Common myeloid progenitor, CD34-positive (primary cell): ENCODE results near the gene PIF1.
"Not testable (repeated sequence)": the region's sequence is repeated elsewhere in the genome, so short reads cannot be mapped to it uniquely, and the experiment has no call there.

Source experiments
- CTCF ChIA-PET: fragments of 350-600 bp; sonication (Branson Sonifier 250); formaldehyde crosslinking; loops from one replicate; lab custom pipeline; 2021; ENCODE audit warnings: antibody characterized with exemption; lab: Charles Lee
- POLR2A ChIA-PET: fragments of 350-600 bp; sonication (Branson Sonifier 250); formaldehyde crosslinking; loops from one replicate; lab custom pipeline; 2021; ENCODE audit warnings: antibody characterized with exemption; lab: Charles Lee
- DNase-seq, 3 donors: peaks; one replicate each; pipeline versions ENCODE4 v3.0.0 to v3.0.0-alpha.2; 2013
- H3K27ac ChIP-seq, 2 experiments: 1 replicate in 1 of 2; 2 replicates in 1 of 2; pipeline ENCODE4 v1.7.0; 2013; ENCODE audit warnings: inconsistent platforms in 2 of 2, low read length in 2 of 2, mild to moderate bottlenecking in 2 of 2, low read depth in 1 of 2, moderate library complexity in 1 of 2; ENCODE audit not compliant: severe bottlenecking in 2 of 2, insufficient read depth in 1 of 2, poor library complexity in 1 of 2
- H3K27me3 ChIP-seq, 5 experiments: replicated peaks in 2 of 5; 1 replicate in 3 of 5; 2 replicates in 2 of 5; pipeline versions ENCODE4 v1.6.1 to v1.7.0; 2013; ENCODE audit warnings: low read length in 4 of 5, mild to moderate bottlenecking in 2 of 5, moderate library complexity in 2 of 5, inconsistent platforms in 1 of 5; ENCODE audit not compliant: insufficient read depth in 5 of 5, control insufficient read depth in 4 of 5
- H3K36me3 ChIP-seq, 4 experiments: 1 replicate in 2 of 4; 2 replicates in 2 of 4; pipeline versions ENCODE4 v1.6.1 to v1.7.0; 2013; ENCODE audit warnings: low read length in 3 of 4, control low read depth in 1 of 4, mild to moderate bottlenecking in 1 of 4; ENCODE audit not compliant: control insufficient read depth in 4 of 4, insufficient read depth in 4 of 4
- H3K4me1 ChIP-seq, 4 experiments: 1 replicate in 3 of 4; 2 replicates in 1 of 4; pipeline versions ENCODE4 v1.6.1 to v1.7.1; 2013; ENCODE audit warnings: low read length in 3 of 4, mild to moderate bottlenecking in 3 of 4, control low read depth in 1 of 4, inconsistent platforms in 1 of 4, moderate library complexity in 1 of 4; ENCODE audit not compliant: control insufficient read depth in 4 of 4, insufficient read depth in 4 of 4; ENCODE audit errors: control extremely low read depth in 1 of 4
- H3K4me3 ChIP-seq, 7 experiments: 1 replicate in 4 of 7; 2 replicates in 3 of 7; pipeline versions ENCODE4 v1.5.1 to v1.7.0; 2013; ENCODE audit warnings: mild to moderate bottlenecking in 7 of 7, low read length in 6 of 7, moderate library complexity in 6 of 7, inconsistent platforms in 2 of 7, low read depth in 2 of 7, control low read depth in 1 of 7; ENCODE audit not compliant: insufficient read depth in 4 of 7, control insufficient read depth in 1 of 7; ENCODE audit errors: extremely low read depth in 1 of 7
- H3K9me3 ChIP-seq, 5 experiments: 1 replicate in 4 of 5; 2 replicates in 1 of 5; pipeline versions ENCODE4 v1.6.1 to v1.7.1; 2013; ENCODE audit warnings: low read length in 4 of 5, mild to moderate bottlenecking in 2 of 5, inconsistent platforms in 1 of 5, low read depth in 1 of 5, moderate library complexity in 1 of 5; ENCODE audit not compliant: control insufficient read depth in 4 of 5, insufficient read depth in 2 of 5; ENCODE audit errors: control extremely low read depth in 1 of 5
- WGBS: methylation state at CpG from one replicate; pipeline ENCODE4 v1.1.5; 2013; ENCODE audit not compliant: insufficient coverage; 5-methylcytosine and 5-hydroxymethylcytosine counted together

PIF1 gene

GRCh38 chr15:64806509-64806908 is 18.9 kb downstream of the PIF1 start:
- Histone ChIP-seq H3K4me1 (peaks cover 0 to 2% (median 0%) of the 10 kb centered on the region in 4 experiments), H3K27ac (no peak overlapping the region), H3K27me3 (peaks cover 0 to 3% (median 0%) of the 10 kb centered on the region in 5 experiments), H3K4me3 (no peak overlapping the region), H3K36me3 (no peaks in the 10 kb centered on the region), H3K9me3 (no peaks in the 10 kb centered on the region)
- DNase-seq: no peak
- ChIA-PET POLR2A (no interaction called here), CTCF (interaction anchor here (0.9 to 2.3 kb wide), 4 partner anchors 13 to 127 kb away, joined by 3 to 10 read pairs (median 4); no protein-coding TSS in a partner anchor)
- WGBS: 86% methylated on average over 6 of the region's 6 CpGs

DNA sequence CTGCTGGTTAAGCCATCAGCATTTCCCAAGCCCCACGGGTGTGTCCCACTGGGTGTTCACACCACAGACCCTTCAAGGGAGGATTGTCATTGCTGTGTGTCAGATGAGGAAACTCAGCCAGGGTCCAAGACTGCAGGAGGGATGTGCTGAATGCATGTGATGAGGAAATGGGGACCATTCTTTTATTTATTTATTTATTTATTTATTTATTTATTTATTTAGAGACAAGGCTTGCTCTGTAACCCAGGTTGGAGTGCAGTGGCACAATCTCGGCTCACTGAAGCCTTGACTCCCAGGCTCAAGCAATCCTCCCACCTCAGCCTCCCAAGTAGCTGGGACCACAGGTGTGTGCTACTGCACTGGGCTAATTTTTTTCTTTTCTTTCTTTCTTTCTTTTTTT is 20.8 kb downstream of the PIF1 start:
- Histone ChIP-seq H3K4me3 (no peak overlapping the region), H3K27me3 (peaks cover 0 to 3% (median 0%) of the 10 kb centered on the region in 5 experiments), H3K36me3 (no peaks in the 10 kb centered on the region), H3K27ac (no peak overlapping the region), H3K4me1 (no peaks in the 10 kb centered on the region), H3K9me3 (no peaks in the 10 kb centered on the region)
- 100% methylated on average over 1 of the region's 2 CpGs for WGBS
- POLR2A ChIA-PET: interaction anchor here (0.7 kb wide), 1 partner anchor 31 kb away, joined by 5 read pairs; no protein-coding TSS in a partner anchor
- CTCF ChIA-PET: interaction anchor here (1.4 to 2.7 kb wide), 2 partner anchors 15 to 73 kb away, joined by 5 to 12 read pairs; no protein-coding TSS in a partner anchor
- no peak for DNase-seq

GRCh38 chr15:64803526-64803925 is 21.9 kb downstream of the PIF1 start:
- Histone ChIP-seq H3K27me3 (no peaks in the 10 kb centered on the region), H3K27ac (no peak overlapping the region), H3K4me3 (no peak overlapping the region), H3K4me1 (no peaks in the 10 kb centered on the region), H3K9me3 (no peaks in the 10 kb centered on the region), H3K36me3 (no peaks in the 10 kb centered on the region)
- no peak for DNase-seq
- WGBS: 100% methylated on average over 1 of the region's 1 CpG
- CTCF ChIA-PET: interaction anchor here (1.4 to 2.7 kb wide), 4 partner anchors 12 to 72 kb away, joined by 4 to 12 read pairs (median 5); no protein-coding TSS in a partner anchor
- POLR2A ChIA-PET: interaction anchor here (0.6 kb wide), 1 partner anchor 100 kb away, joined by 5 read pairs; no protein-coding TSS in a partner anchor

DNA sequence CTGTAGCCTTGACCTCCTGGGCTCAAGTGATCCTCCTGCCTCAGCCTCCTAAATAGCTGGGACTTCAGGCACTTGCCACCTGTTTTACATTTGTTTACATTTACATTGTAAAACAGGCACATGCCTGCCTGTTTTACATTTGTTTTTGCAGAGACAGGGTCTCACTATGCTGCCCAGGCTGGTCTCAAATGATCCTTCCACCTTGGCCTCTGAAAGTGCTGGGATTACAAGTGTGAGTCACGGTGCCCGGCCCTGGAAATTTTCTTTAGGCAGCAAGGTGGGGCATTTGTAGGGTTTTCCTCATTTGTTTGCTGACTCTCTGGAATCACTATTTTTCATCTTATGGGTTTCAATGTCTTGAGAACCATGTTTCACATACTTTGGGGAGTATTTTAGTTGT is 25.0 kb downstream of the PIF1 start:
- ChIA-PET CTCF (no interaction called here), POLR2A (no interaction called here)
- Histone ChIP-seq H3K36me3 (no peaks in the 10 kb centered on the region), H3K4me3 (no peak overlapping the region), H3K27me3 (no peaks in the 10 kb centered on the region), H3K4me1 (no peaks in the 10 kb centered on the region), H3K9me3 (no peaks in the 10 kb centered on the region), H3K27ac (no peak overlapping the region)
- WGBS: 100% methylated on average over 2 of the region's 2 CpGs
- no peak for DNase-seq

DNA sequence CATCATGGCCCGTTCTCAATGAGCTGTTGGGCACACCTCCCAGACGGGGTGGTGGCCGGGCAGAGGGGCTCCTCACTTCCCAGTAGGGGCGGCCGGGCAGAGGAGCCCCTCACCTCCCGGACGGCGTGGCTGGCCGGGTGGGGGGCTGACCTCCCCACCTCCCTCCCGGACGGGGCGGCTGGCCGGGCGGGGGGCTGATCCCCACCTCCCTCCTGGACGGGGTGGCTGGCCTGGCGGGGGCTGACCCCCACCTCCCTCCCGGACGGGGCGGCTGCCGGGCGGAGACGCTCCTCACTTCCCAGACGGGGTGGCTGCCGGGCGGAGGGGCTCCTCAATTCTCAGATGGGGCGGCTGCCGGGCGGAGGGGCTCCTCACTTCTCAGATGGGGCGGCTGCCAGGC is 26.5 kb downstream of the PIF1 start:
- H3K4me1 ChIP-seq, H3K27me3 ChIP-seq, H3K36me3 ChIP-seq, CTCF ChIA-PET, H3K27ac ChIP-seq, H3K4me3 ChIP-seq, POLR2A ChIA-PET, DNase-seq, H3K9me3 ChIP-seq: not testable (repeated sequence)
- WGBS: no CpG with 5 or more reads among the region's 29 CpGs

- 85% methylated on average over 8 of the region's 9 CpGs for WGBS
- POLR2A ChIA-PET, H3K4me1 ChIP-seq, H3K36me3 ChIP-seq, H3K9me3 ChIP-seq, H3K4me3 ChIP-seq, H3K27ac ChIP-seq, H3K27me3 ChIP-seq, DNase-seq: not testable (repeated sequence)
- CTCF ChIA-PET: interaction anchor here (1.6 kb wide), 1 partner anchor 14 kb away, joined by 4 read pairs; no protein-coding TSS in a partner anchor
Measured at GRCh38 chr15:64795921-64796320, 29.5 kb downstream of the PIF1 start.

DNA sequence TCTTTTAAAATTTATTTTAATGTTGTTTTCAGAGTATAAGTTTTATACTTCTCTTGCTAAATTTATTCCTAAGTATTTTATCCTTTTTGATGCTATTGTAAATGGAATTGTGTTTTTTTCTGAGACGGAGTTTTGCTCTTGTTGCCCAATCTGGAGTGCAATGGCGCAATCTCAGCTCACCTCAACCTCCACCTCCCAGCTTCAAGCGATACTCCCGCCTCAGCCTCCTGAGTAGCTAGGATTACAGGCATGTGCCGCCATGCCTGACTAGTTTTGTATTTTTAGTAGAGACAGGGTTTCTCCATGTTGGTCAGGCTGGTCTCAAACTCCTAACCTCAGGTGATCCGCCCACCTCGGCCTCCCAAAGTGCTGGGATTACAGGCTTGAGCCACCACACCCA is 30.1 kb downstream of the PIF1 start:
- H3K27me3 ChIP-seq, DNase-seq, H3K4me1 ChIP-seq, H3K4me3 ChIP-seq, H3K27ac ChIP-seq, H3K9me3 ChIP-seq, POLR2A ChIA-PET, H3K36me3 ChIP-seq: not testable (repeated sequence)
- no CpG with 5 or more reads among the region's 7 CpGs for whole genome bisulfite sequencing
- CTCF ChIA-PET: interaction anchor here (1.2 to 1.6 kb wide), 2 partner anchors 15 kb away, joined by 3 to 4 read pairs; no protein-coding TSS in a partner anchor
